HepG2 (cell line): ENCODE results near the gene THY1. TPM values are rescaled to one million over a fixed set of nuclear protein-coding genes. Genes with fewer than 3 reads are reported as not detected.
A peak's percentile ranks its signal among the peaks of the same experiment; 100 is the strongest.

Source experiments
- ARID2 ChIP-seq: sonication (generic); formaldehyde crosslinking; IDR thresholded peaks from 2 replicates; pipeline ENCODE4 v1.8.1; 2022; ENCODE audit warnings: mild to moderate bottlenecking, missing genetic modification reagents, borderline replicate concordance
- CCAR2 ChIP-seq: fragments of 200-400 bp; formaldehyde crosslinking; optimal IDR thresholded peaks from 2 replicates; pipeline ENCODE3; 2018; ENCODE audit warnings: low read depth, mild to moderate bottlenecking, low read length, moderate library complexity
- EED ChIP-seq: sonication (generic); formaldehyde crosslinking; IDR thresholded peaks from 2 replicates; pipeline ENCODE4 v1.5.0; 2020; ENCODE audit warnings: mild to moderate bottlenecking, missing genetic modification reagents
- KAT8 ChIP-seq: IDR thresholded peaks from 2 replicates; pipeline ENCODE4 v1.6.1; 2016; ENCODE audit warnings: missing genetic modification reagents, missing compliant biosample characterization
- MLLT10 ChIP-seq: sonication (generic); formaldehyde crosslinking; IDR thresholded peaks from 2 replicates; pipeline ENCODE4 v1.4.0; 2020; ENCODE audit warnings: missing genetic modification reagents
- NFATC3 ChIP-seq: sonication (generic); formaldehyde crosslinking; IDR thresholded peaks from 2 replicates; pipeline ENCODE4 v1.5.1; 2020; ENCODE audit warnings: mild to moderate bottlenecking, missing genetic modification reagents
- NFIC ChIP-seq: IDR thresholded peaks from 2 replicates; pipeline ENCODE4 v1.6.1; 2012; ENCODE audit warnings: mild to moderate bottlenecking, low read length, inconsistent platforms
- NPAS2 ChIP-seq: sonication (generic); formaldehyde crosslinking; IDR thresholded peaks from 2 replicates; pipeline ENCODE4 v1.8.0; 2022; ENCODE audit warnings: mild to moderate bottlenecking, missing genetic modification reagents, borderline replicate concordance
- SRSF9 ChIP-seq: fragments of 200-400 bp; formaldehyde crosslinking; IDR thresholded peaks from 2 replicates; pipeline ENCODE4 v1.6.1; 2018; ENCODE audit warnings: borderline replicate concordance, mild to moderate bottlenecking, low read depth, low read length; ENCODE audit not compliant: insufficient read depth, poor library complexity, severe bottlenecking
- TBL1XR1 ChIP-seq: fragments of 150-350 bp; IDR thresholded peaks from 2 replicates; pipeline ENCODE4 v1.6.1; 2014; ENCODE audit warnings: borderline replicate concordance, low read length; ENCODE audit not compliant: partially characterized antibody
- ZBTB34 ChIP-seq: sonication (generic); formaldehyde crosslinking; IDR thresholded peaks from 2 replicates; pipeline ENCODE4 v1.8.0; 2022; ENCODE audit warnings: mild to moderate bottlenecking, missing genetic modification reagents
- ZMYM3 ChIP-seq: sonication (generic); formaldehyde crosslinking; IDR thresholded peaks from 2 replicates; pipeline ENCODE4 v1.5.1; 2020; ENCODE audit warnings: mild to moderate bottlenecking, missing genetic modification reagents
- ZNF432 ChIP-seq: sonication (generic); formaldehyde crosslinking; IDR thresholded peaks from 2 replicates; pipeline ENCODE4 v1.5.0; 2020; ENCODE audit warnings: missing genetic modification reagents, mild to moderate bottlenecking, borderline replicate concordance
- ZNF441 ChIP-seq: sonication (generic); formaldehyde crosslinking; IDR thresholded peaks from 2 replicates; pipeline ENCODE4 v1.7.0; 2021; ENCODE audit warnings: missing genetic modification reagents, borderline replicate concordance
- ZNF512B ChIP-seq: sonication (generic); formaldehyde crosslinking; IDR thresholded peaks from 2 replicates; pipeline ENCODE4 v1.5.1; 2020; ENCODE audit warnings: missing genetic modification reagents, mild to moderate bottlenecking, borderline replicate concordance
- ZNF891 ChIP-seq: sonication (generic); formaldehyde crosslinking; IDR thresholded peaks from 2 replicates; pipeline ENCODE4 v1.5.0; 2020; ENCODE audit warnings: mild to moderate bottlenecking, missing genetic modification reagents
- polyA plus RNA-seq, 8 experiments: library from polyadenylated mRNA; depleted of rRNA in 3 of 8; stranded (reverse) in 7 of 8; unstranded in 1 of 8; fragments of >200 nt; fragmentation: Illumina TruSeq in 4 of 8; extraction: Trizol in 4 of 8; gene quantifications; 2 replicates each; pipeline versions ENCODE4 v1.2.1 to v1.2.3, GENCODE V29; 2011 to 2016; ENCODE audit warnings: low read depth in 4 of 8, missing spikeins in 1 of 8, mixed read lengths in 1 of 8; ENCODE audit not compliant: insufficient read depth in 1 of 8
- total RNA-seq, 5 experiments: library from RNA; depleted of rRNA; stranded (reverse); fragments of >200 nt; fragmentation: Illumina TruSeq; extraction: Trizol; gene quantifications; 2 replicates each; pipeline ENCODE4 v1.2.3, GENCODE V29; 2016; ENCODE audit warnings: low read depth in 1 of 5
- TF ChIP-seq, protein P1 (sequence below): sonication (generic); formaldehyde crosslinking; IDR thresholded peaks from 2 replicates; pipeline ENCODE4 v1.8.0; 2022; ENCODE audit warnings: mild to moderate bottlenecking, missing genetic modification reagents, moderate library complexity
- TF ChIP-seq, protein P2 (sequence below): sonication (generic); formaldehyde crosslinking; IDR thresholded peaks from 2 replicates; pipeline ENCODE4 v1.4.0; 2020; ENCODE audit warnings: mild to moderate bottlenecking, missing genetic modification reagents
- TF ChIP-seq, protein P3 (sequence below): sonication (generic); formaldehyde crosslinking; IDR thresholded peaks from 2 replicates; pipeline ENCODE4 v1.4.0; 2020; ENCODE audit warnings: missing genetic modification reagents
- TF ChIP-seq, protein P4 (sequence below): sonication (generic); formaldehyde crosslinking; IDR thresholded peaks from 2 replicates; pipeline ENCODE4 v1.4.0; 2020; ENCODE audit warnings: low read depth, mild to moderate bottlenecking, missing genetic modification reagents

Gene THY1
- total and polyA plus RNA-seq, 2 of the 13 experiments (the other 11 are each of a cell fraction or from before 2014, with no cell fraction given): not detected

- TF ChIP-seq CCAR2 (no peak), ZNF432 (CRISPR knock-in tag) (no peak), NFIC (no peak), SRSF9 (no peak), EED (CRISPR knock-in tag) (no peak), ZNF512B (CRISPR knock-in tag) (no peak), ZBTB34 (no peak), NPAS2 (CRISPR knock-in tag) (no peak), MLLT10 (CRISPR knock-in tag) (no peak), ZMYM3 (CRISPR knock-in tag) (no peak), KAT8 (CRISPR knock-in tag) (peak; percentile 58; the same call in 1 of the 2 replicates), ZNF891 (CRISPR knock-in tag) (no peak), NFATC3 (CRISPR knock-in tag) (no peak), ARID2 (no peak), TBL1XR1 (no peak), ZNF441 (no peak)
- TF ChIP-seq, protein P1, sequence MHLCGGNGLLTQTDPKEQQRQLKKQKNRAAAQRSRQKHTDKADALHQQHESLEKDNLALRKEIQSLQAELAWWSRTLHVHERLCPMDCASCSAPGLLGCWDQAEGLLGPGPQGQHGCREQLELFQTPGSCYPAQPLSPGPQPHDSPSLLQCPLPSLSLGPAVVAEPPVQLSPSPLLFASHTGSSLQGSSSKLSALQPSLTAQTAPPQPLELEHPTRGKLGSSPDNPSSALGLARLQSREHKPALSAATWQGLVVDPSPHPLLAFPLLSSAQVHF (CRISPR knock-in tag): no peak
- TF ChIP-seq, protein P2, sequence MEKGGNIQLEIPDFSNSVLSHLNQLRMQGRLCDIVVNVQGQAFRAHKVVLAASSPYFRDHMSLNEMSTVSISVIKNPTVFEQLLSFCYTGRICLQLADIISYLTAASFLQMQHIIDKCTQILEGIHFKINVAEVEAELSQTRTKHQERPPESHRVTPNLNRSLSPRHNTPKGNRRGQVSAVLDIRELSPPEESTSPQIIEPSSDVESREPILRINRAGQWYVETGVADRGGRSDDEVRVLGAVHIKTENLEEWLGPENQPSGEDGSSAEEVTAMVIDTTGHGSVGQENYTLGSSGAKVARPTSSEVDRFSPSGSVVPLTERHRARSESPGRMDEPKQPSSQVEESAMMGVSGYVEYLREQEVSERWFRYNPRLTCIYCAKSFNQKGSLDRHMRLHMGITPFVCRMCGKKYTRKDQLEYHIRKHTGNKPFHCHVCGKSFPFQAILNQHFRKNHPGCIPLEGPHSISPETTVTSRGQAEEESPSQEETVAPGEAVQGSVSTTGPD (CRISPR knock-in tag): no peak
- TF ChIP-seq, protein P3, sequence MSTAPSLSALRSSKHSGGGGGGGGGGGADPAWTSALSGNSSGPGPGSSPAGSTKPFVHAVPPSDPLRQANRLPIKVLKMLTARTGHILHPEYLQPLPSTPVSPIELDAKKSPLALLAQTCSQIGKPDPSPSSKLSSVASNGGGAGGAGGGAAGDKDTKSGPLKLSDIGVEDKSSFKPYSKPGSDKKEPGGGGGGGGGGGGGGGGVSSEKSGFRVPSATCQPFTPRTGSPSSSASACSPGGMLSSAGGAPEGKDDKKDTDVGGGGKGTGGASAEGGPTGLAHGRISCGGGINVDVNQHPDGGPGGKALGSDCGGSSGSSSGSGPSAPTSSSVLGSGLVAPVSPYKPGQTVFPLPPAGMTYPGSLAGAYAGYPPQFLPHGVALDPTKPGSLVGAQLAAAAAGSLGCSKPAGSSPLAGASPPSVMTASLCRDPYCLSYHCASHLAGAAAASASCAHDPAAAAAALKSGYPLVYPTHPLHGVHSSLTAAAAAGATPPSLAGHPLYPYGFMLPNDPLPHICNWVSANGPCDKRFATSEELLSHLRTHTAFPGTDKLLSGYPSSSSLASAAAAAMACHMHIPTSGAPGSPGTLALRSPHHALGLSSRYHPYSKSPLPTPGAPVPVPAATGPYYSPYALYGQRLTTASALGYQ (CRISPR knock-in tag): no peak
- TF ChIP-seq, protein P4, sequence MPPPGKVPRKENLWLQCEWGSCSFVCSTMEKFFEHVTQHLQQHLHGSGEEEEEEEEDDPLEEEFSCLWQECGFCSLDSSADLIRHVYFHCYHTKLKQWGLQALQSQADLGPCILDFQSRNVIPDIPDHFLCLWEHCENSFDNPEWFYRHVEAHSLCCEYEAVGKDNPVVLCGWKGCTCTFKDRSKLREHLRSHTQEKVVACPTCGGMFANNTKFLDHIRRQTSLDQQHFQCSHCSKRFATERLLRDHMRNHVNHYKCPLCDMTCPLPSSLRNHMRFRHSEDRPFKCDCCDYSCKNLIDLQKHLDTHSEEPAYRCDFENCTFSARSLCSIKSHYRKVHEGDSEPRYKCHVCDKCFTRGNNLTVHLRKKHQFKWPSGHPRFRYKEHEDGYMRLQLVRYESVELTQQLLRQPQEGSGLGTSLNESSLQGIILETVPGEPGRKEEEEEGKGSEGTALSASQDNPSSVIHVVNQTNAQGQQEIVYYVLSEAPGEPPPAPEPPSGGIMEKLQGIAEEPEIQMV (CRISPR knock-in tag): no peak
Observed at GRCh38 chr11:119376197-119376847, 46.6 kb downstream of the THY1 start (continued).
